Hematopoietic multipotent progenitor cell treated with erythropoietin and hydrocortisone succinate and interleukin-3 and kit ligand, for 15 days (in vitro differentiated cells): Measurements from ENCODE around the gene SAFB.
"Not testable (repeated sequence)": the region's sequence is repeated elsewhere in the genome, so short reads cannot be mapped to it uniquely, and the experiment has no call there.

Experiments
- DNase-seq: peaks from one replicate; pipeline ENCODE4 v3.0.0-alpha.2; 2015; ENCODE audit warnings: low spot score

The SAFB gene

GRCh38 chr19:5686326-5686646, 63.4 kb downstream of the SAFB start:
- no peak for DNase-seq

DNA sequence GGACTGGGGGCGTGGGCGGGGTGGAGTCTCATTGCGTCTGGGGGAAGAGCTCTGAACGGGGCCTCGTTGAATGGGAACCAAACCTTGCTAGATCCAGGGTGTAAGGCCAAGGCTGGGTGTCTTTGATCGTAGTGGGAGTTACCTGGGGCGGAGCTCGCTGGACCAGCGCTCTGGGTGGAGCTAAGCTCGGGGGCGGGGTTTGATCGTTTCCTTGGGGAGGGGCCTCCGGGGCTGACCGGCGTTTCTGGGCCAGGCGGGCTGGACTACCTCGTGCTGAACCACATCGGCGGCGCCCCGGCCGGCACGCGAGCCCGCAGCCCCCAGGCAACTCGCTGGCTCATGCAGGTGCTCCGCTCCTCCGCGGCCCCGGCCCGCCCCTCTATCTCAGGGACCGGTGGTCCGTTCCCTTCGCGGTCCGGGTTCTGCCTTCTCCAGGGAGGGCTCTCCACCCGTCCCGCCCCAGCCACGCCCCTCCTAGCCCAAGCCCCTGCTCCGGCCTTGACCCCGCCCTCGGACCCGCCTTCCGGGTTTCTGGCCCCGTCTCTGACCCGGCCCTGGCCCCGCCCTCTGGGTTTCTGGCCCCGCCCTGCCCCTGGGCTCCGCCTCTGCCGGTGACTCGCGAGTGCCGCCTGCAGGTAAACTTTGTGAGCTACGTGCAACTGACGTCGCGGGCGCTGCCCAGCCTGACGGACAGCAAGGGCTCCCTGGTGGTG, 63.9 kb downstream of the SAFB start:
- DNase-seq, result peak; percentile 95

- DNase-seq, result no peak
These were observed 64.7 kb downstream of the SAFB start for GRCh38 chr19:5687360-5688198.

- not testable (repeated sequence) for DNase-seq
These were observed 65.5 kb downstream of the SAFB start for GRCh38 chr19:5688262-5688881.

DNA sequence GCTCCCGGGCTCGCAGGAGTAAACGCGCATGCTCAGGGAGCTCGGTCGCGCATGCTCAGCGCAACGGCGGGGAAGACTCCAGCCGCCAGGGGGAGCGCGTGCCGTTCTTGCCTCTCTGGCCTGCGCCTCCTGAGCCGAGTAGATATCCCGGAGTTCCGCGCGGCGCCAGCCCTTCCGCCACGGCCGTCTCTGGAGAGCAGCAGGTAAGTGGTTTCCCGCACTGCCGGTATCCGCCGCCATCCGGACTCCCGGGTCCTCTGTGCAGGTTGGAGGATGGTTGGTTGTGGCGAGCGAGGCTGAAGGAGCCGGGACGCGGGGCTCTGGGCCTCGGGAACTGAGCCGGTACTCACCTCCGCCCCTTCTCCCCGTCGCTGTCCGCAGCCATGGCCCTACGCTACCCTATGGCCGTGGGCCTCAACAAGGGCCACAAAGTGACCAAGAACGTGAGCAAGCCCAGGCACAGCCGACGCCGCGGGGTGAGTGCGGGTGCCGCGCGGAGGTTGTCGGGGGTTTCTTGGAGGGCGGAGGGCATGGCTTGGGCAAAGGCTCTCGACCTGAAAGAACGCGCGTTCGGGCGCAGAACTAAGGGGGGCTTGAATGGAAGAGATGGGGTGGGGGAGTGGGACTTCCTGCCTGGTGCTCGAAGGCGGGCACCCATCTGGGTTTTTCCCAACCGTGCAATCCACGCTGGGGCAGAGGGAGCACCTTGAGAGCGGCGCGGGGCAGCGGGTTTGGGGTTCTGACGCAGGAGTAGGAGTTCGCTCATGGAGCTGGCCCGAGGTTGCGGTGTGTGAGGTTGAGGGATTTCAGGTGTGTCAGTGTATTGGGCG, 67.5 kb downstream of the SAFB start, which contains the start of gene RPL36:
TSS of gene RPL36 (plus strand) at position 171 of the 830 bp plus-strand sequence. CDS start at position 384, 213 bp downstream.
- peak; percentile 98 for DNase-seq

- peak; percentile 34 for DNase-seq
These were observed 68.3 kb downstream of the SAFB start for GRCh38 chr19:5690955-5691821.

DNA sequence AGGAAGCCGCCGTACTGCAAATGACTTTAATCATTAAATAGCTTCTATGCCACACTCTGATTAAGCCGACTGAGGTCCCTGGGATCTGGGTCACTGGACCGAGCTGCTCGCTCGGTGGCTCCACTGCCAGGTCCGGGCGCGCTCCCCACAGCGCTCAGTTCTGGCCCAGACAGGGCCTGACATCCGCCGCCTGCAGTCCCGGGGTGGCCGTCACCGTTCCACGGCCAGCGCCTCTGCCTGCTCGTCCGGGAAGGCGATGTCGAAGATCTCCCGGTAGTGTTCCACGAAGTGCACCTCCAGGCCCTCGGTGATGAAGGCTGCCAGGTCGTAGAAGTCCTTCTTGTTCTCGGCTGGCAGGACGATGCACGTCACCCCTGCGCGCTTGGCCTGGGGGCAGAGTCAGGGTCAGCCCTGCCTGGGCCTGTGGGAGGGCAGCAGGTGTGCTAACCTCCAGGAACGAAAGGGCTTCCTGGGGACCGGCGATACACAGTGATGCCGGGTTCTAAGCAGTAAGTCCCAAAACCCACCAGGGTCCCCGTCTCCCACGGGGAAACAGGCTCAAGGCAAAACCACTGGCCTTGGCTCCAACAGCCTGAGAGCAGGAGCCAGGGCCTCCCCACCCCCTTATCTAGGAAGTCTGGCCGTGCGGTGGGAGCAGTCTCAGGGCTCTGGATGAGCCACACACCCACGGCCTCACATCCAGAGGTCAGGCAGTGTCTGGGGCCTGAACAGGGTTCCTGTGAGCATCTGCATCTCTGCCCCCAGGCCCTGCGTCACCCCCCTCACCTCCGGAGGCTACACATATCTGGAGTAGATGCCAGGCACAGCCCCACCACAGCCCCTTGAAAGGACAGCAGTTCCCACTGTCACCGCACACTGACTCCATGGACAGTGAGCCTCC, 69.2 kb downstream of the SAFB start:
- no peak for DNase-seq

GRCh38 chr19:5692723-5693194, 69.9 kb downstream of the SAFB start:
- DNase-seq, result no peak

DNA sequence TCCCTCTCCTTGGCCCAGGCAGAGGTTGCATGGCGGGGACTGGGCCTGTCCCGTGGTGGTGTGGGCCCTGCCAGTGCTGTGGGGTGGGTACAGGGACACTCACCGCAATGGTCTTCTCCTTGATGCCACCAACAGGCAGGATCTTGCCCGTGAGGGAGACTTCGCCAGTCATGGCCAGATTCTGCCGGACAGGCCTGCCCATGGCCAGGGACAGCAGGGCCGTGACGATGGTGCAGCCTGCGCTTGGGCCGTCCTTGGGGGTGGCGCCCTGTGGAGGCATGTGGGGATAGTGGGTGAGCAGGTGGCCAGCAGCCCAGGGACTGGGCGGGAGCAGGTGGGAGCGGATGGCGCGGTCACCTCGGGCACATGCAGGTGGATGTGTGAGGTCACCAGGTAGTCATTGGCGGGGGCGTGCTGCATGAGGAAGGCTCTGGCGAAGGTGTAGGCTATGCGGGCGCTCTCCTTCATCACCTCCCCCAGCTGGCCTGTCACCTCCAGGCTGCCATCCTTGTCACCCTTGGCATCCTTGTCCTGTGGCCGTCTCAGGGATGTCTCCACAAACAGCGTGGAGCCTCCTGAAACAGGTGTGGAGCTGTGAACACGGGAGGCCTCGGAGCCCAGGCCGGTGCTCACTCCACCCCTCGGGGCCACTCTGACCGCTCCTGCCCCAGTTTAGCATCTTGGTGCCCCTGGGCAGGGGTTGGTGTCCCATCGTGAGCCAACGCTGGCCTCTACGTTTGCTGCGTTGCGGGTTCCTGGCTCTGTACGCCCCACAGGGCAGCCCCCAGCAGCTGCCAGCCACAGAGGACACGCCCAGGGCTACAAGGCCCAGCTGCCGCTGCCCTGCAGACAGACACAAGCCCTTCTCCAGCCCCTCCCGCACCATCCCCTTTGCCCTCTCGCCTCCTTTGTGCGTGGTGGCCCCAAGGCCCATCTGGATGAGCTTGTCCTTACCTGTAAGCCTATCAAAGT, 70.6 kb downstream of the SAFB start:
- DNase-seq, result no peak

DNA sequence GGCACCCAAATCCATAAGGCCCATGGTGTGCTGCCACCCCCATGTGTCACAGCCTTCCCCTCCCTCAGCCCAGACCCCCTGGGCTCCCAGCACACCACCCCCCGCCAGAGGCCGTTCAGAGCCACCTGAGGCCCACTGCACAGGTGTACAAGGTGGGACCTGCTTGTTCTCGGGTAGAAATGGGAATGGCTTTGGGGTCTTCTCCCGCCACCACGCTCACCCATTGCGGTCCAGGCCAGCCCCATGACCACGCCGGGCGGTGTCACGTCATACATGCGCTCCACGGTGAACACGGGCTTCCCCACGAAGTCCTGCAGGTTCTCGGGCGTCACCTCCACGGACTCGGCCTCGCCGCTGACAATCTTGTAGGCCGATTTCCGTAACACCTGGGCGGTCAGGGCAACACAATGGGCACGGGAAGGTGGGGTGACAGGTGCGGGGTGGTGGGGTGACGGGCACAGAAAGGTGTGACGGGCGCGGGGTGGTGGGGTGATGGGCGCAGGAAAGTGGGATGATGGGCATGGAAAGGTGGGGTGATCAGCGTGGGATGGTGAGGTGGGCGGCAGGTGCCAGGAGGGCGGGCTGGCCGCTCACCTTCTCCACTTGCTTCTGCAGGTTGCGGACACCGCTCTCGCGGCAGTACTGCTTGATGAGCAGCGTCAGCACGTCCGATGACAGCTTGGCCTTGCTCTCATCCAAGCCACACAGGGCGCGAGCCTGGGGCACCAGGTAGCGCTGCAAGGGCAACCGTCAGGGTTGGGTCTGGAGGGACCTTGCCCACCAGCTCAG, 71.5 kb downstream of the SAFB start:
- DNase-seq, result no peak

GRCh38 chr19:5694956-5695648, 72.2 kb downstream of the SAFB start:
- DNase-seq, result no peak

- DNase-seq, result no peak
These were observed 72.8 kb downstream of the SAFB start for GRCh38 chr19:5695649-5696195.

GRCh38 chr19:5696196-5697021, 73.5 kb downstream of the SAFB start:
- DNase-seq, result no peak

- DNase-seq, result no peak
These were observed 74.4 kb downstream of the SAFB start for GRCh38 chr19:5697022-5697889.
